Aorta (tissue), 5 donors: ENCODE measurements around the gene TMEM151B. TPM values are rescaled to one million over a fixed set of nuclear protein-coding genes. Genes with fewer than 3 reads are reported as not detected.
"Not testable (repeated sequence)": the region's sequence is repeated elsewhere in the genome, so short reads cannot be mapped to it uniquely, and the experiment has no call there.

Source experiments
- ATAC-seq: fragments of 200-7000 bp; cut with Tn5 transposase; one replicate; pipeline ENCODE4 v1.9.1; 2022; ENCODE audit warnings: moderate library complexity; ENCODE audit not compliant: low FRiP score
- DNase-seq, 2 donors: peaks; one replicate each; pipeline ENCODE4 v3.0.0-alpha.2; 2020
- H3K27ac ChIP-seq, 2 donors: one replicate each; pipeline ENCODE4 v1.5.1; 2013; ENCODE audit warnings: low read length in 2 of 2, mild to moderate bottlenecking in 2 of 2, moderate library complexity in 2 of 2, control low read depth in 1 of 2, inconsistent platforms in 1 of 2, low read depth in 1 of 2
- H3K27me3 ChIP-seq, 2 donors: one replicate each; pipeline ENCODE4 v1.6.1; 2013; ENCODE audit warnings: control low read depth in 1 of 2, low read length in 1 of 2, mild to moderate bottlenecking in 1 of 2, moderate library complexity in 1 of 2; ENCODE audit not compliant: insufficient read depth in 2 of 2, control insufficient read depth in 1 of 2
- H3K36me3 ChIP-seq, 2 donors: one replicate each; pipeline ENCODE4 v1.6.1; 2013; ENCODE audit warnings: control low read depth in 1 of 2, low read length in 1 of 2, mild to moderate bottlenecking in 1 of 2; ENCODE audit not compliant: insufficient read depth in 2 of 2, control insufficient read depth in 1 of 2
- H3K4me1 ChIP-seq, 2 donors: one replicate each; pipeline ENCODE4 v1.6.1; 2013; ENCODE audit warnings: low read length in 2 of 2, control low read depth in 1 of 2, mild to moderate bottlenecking in 1 of 2, moderate library complexity in 1 of 2; ENCODE audit not compliant: insufficient read depth in 2 of 2, control insufficient read depth in 1 of 2
- H3K4me3 ChIP-seq, 2 donors: one replicate each; pipeline ENCODE4 v1.5.1; 2013; ENCODE audit warnings: low read length in 2 of 2, control low read depth in 1 of 2, mild to moderate bottlenecking in 1 of 2
- H3K9me3 ChIP-seq: one replicate; pipeline ENCODE4 v1.6.1; 2013; ENCODE audit warnings: mild to moderate bottlenecking, low read length; ENCODE audit not compliant: control insufficient read depth
- WGBS, 2 donors: extraction: QIAGEN DNeasy Blood & Tissue Kit; methylation state at CpG; one replicate each; pipeline ENCODE4 v1.1.7; 2013; 5-methylcytosine and 5-hydroxymethylcytosine counted together
- intact Hi-C, 2 donors: fragments of 100-400 bp; cut with DNase I; formaldehyde crosslinking; loops; one replicate each; pipeline versions ENCODE4 v1.14.2 to v1.15.0; 2022
- polyA plus RNA-seq, 2 donors: library from polyadenylated mRNA; stranded (reverse); fragments of 200-250 nt; gene quantifications; one replicate each; pipeline ENCODE4 v1.2.3, GENCODE V29; 2013
- total RNA-seq, 2 donors: library from RNA; stranded (reverse); fragmentation: NEBNext Ultra II Directional; extraction: Animal tissue kit (Norgen Biotek cat#: 25700); gene quantifications; one replicate each; pipeline ENCODE4 v1.2.1, GENCODE V29; 2021
- donor health status: healthy with polysubstance abuse.
- donor health status: Bipolar disorder and iron deficiency.
- donor health status: DM: no; HTN: no; CAD: no.
- donor health status: DM: no; HTN: no; CAD: no.
- donor health status: DM: yes; HTN: yes; CAD: no.

The TMEM151B gene
- total and polyA plus RNA-seq, 4 donors: not detected

- intact Hi-C loops, ATAC-seq, H3K9me3 ChIP-seq, H3K36me3 ChIP-seq, H3K4me3 ChIP-seq, DNase-seq, H3K27ac ChIP-seq, H3K27me3 ChIP-seq, H3K4me1 ChIP-seq: not testable (repeated sequence)
- WGBS, 2 donors: 80 to 81% methylated on average over 4 of the region's 4 CpGs
These were observed 76.6 kb downstream of the TMEM151B start for GRCh38 chr6:44346818-44347217.

GRCh38 chr6:44349904-44350649, 79.8 kb downstream of the TMEM151B start:
- Histone ChIP-seq H3K27ac (no peak overlapping the region), H3K9me3 (no peaks in the 10 kb centered on the region), H3K4me1 (no peaks in the 10 kb centered on the region), H3K4me3 (no peak overlapping the region), H3K27me3 (no peaks in the 10 kb centered on the region), H3K36me3 (no peaks in the 10 kb centered on the region)
- intact Hi-C loops: no loop called here
- 77 to 78% methylated on average over 6 of the region's 6 CpGs for WGBS, 2 donors
- DNase-seq (no peak), ATAC-seq (no peak)

GRCh38 chr6:44350650-44350994, 80.4 kb downstream of the TMEM151B start:
- 73 to 76% methylated on average over 4 of the region's 4 CpGs for WGBS, 2 donors
- not testable (repeated sequence) for ATAC-seq

GRCh38 chr6:44352259-44352658, 82.0 kb downstream of the TMEM151B start:
- Histone ChIP-seq H3K27ac (no peak overlapping the region), H3K27me3 (no peaks in the 10 kb centered on the region), H3K4me3 (no peak overlapping the region), H3K4me1 (no peaks in the 10 kb centered on the region), H3K36me3 (no peaks in the 10 kb centered on the region), H3K9me3 (peaks cover 3% of the 10 kb centered on the region)
- 83 to 91% methylated on average over 4 of the region's 4 CpGs for WGBS, 2 donors
- no peak for DNase-seq
- no peak for ATAC-seq
- intact Hi-C loops: no loop called here

More at GRCh38 chr6:44350650-44350994, 80.4 kb downstream of the TMEM151B start:
- H3K4me3 ChIP-seq, H3K27me3 ChIP-seq, H3K9me3 ChIP-seq, DNase-seq, H3K4me1 ChIP-seq, intact Hi-C loops, H3K27ac ChIP-seq, H3K36me3 ChIP-seq: not testable (repeated sequence)

- peaks cover 3% of the 10 kb centered on the region for H3K9me3 ChIP-seq
- H3K4me3 ChIP-seq: no peak overlapping the region
- H3K36me3 ChIP-seq: no peaks in the 10 kb centered on the region
- 73% methylated on average over 2 of the region's 2 CpGs for WGBS, 2 donors
- no peaks in the 10 kb centered on the region for H3K27me3 ChIP-seq
- intact Hi-C loops: no loop called here
- no peaks in the 10 kb centered on the region for H3K4me1 ChIP-seq
- no peak overlapping the region for H3K27ac ChIP-seq
- ATAC-seq (no peak), DNase-seq (no peak)
These were observed 83.1 kb downstream of the TMEM151B start for GRCh38 chr6:44353336-44353735.

- no peaks in the 10 kb centered on the region for H3K27me3 ChIP-seq
- H3K36me3 ChIP-seq: no peaks in the 10 kb centered on the region
- peaks cover 3% of the 10 kb centered on the region for H3K9me3 ChIP-seq
- DNase-seq: no peak
- ATAC-seq: no peak
- 83 to 85% methylated on average over 4 of the region's 4 CpGs for WGBS, 2 donors
- intact Hi-C loops: no loop called here
- H3K27ac ChIP-seq: no peak overlapping the region
- no peaks in the 10 kb centered on the region for H3K4me1 ChIP-seq
- H3K4me3 ChIP-seq: no peak overlapping the region
These were observed 85.4 kb downstream of the TMEM151B start for GRCh38 chr6:44355640-44356039.

- H3K4me1 ChIP-seq: no peaks in the 10 kb centered on the region
- H3K27ac ChIP-seq: no peak overlapping the region
- WGBS, 2 donors: 61 to 71% methylated on average over 1 of the region's 1 CpG
- H3K36me3 ChIP-seq: no peaks in the 10 kb centered on the region
- peaks cover 3% of the 10 kb centered on the region for H3K9me3 ChIP-seq
- no peaks in the 10 kb centered on the region for H3K27me3 ChIP-seq
- intact Hi-C loops: no loop called here
- DNase-seq: no peak
- no peak for ATAC-seq
- no peak overlapping the region for H3K4me3 ChIP-seq
These were observed 86.2 kb downstream of the TMEM151B start for GRCh38 chr6:44356487-44356886.

Other genes starting within 250 kb of the TMEM151B start
- gene MRPL14, start 143.0 kb upstream of the TMEM151B start, total RNA-seq: 10 to 100 TPM; 24.6 to 24.9 TPM
- gene MRPL14, start 143.0 kb upstream of the TMEM151B start, polyA plus RNA-seq: 10 to 100 TPM; 39.0 to 40.3 TPM
- 10 to 100 TPM; 16.0 to 23.5 TPM for gene TMEM63B, start 142.9 kb upstream of the TMEM151B start, total RNA-seq
- 10 to 100 TPM in 1 of 2 donors, 1 to 10 TPM in 1; 6.1 to 15.0 TPM for gene TMEM63B, start 142.9 kb upstream of the TMEM151B start, polyA plus RNA-seq
- gene CAPN11, start 111.6 kb upstream of the TMEM151B start, total RNA-seq: 1 to 10 TPM in 1 of 2 donors, under 1 TPM in 1; 0.81 to 2.2 TPM
- under 1 TPM in 1 of 2 donors, not detected in 1; 0.46 TPM for gene CAPN11, start 111.6 kb upstream of the TMEM151B start, polyA plus RNA-seq
- 1 to 10 TPM in 1 of 2 donors, not detected in 1; 1.6 TPM for gene MYMX, start 53.5 kb upstream of the TMEM151B start, total RNA-seq
- 1 to 10 TPM in 1 of 2 donors, not detected in 1; 1.3 TPM for gene MYMX, start 53.5 kb upstream of the TMEM151B start, polyA plus RNA-seq
- gene SLC29A1, start 46.9 kb upstream of the TMEM151B start, total RNA-seq: 100 to 1,000 TPM; 121 to 142 TPM
- gene SLC29A1, start 46.9 kb upstream of the TMEM151B start, polyA plus RNA-seq: 100 to 1,000 TPM in 1 of 2 donors, 10 to 100 TPM in 1; 38.3 to 120 TPM
- 100 to 1,000 TPM; 490 to 636 TPM for gene HSP90AB1, start 23.3 kb upstream of the TMEM151B start, total RNA-seq
- 100 to 1,000 TPM; 385 to 391 TPM for gene HSP90AB1, start 23.3 kb upstream of the TMEM151B start, polyA plus RNA-seq
- gene SLC35B2, start 12.9 kb upstream of the TMEM151B start, total RNA-seq: 10 to 100 TPM; 23.4 to 26.0 TPM
- 10 to 100 TPM; 10.6 to 27.7 TPM for gene SLC35B2, start 12.9 kb upstream of the TMEM151B start, polyA plus RNA-seq
- 10 to 100 TPM in 1 of 2 donors, 1 to 10 TPM in 1; 5.4 to 10.9 TPM for gene NFKBIE, start 4.9 kb upstream of the TMEM151B start, total RNA-seq
- gene NFKBIE, start 4.9 kb upstream of the TMEM151B start, polyA plus RNA-seq: 1 to 10 TPM; 3.5 to 4.4 TPM
- gene AARS2, start 42.9 kb downstream of the TMEM151B start, total RNA-seq: 10 to 100 TPM in 1 of 2 donors, 1 to 10 TPM in 1; 7.0 to 11.5 TPM
- gene AARS2, start 42.9 kb downstream of the TMEM151B start, polyA plus RNA-seq: 1 to 10 TPM; 2.3 to 4.4 TPM
- gene SPATS1, start 72.2 kb downstream of the TMEM151B start, total RNA-seq: not detected
- not detected for gene SPATS1, start 72.2 kb downstream of the TMEM151B start, polyA plus RNA-seq
- gene CDC5L, start 117.3 kb downstream of the TMEM151B start, total RNA-seq: 10 to 100 TPM; 17.6 to 22.6 TPM
- gene CDC5L, start 117.3 kb downstream of the TMEM151B start, polyA plus RNA-seq: 10 to 100 TPM in 1 of 2 donors, 1 to 10 TPM in 1; 7.0 to 10.2 TPM